Measurements from ENCODE around the gene RAP1B. TPM values are rescaled to one million over a fixed set of nuclear protein-coding genes. Genes with fewer than 3 reads are reported as not detected.

Gene RAP1B
- total RNA-seq, 2 experiments from 2014 or later, result 290 to 291 TPM

DNA sequence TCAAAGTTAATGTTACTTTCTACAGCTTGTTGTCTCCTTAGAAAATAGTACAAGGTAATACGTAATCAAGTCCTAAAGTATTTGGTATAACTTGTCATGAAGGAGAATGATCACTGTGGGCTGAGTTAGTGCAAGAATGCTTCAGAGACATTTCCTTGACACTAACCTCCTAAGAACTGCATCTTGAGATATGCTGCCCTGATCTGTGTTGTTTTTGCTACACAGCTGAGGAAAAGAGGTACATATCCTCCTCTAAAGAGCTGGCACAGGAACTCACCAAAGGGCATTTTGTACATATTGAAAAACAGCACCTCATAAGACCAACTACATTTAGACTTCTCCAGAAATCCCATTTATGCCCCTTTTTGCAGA lies 28.7 kb downstream of the RAP1B start:
- Mint-ChIP-seq H3K36me3 (ENCODE audit: low read depth) (peaks cover 46% of the 10 kb centered on the region), H3K4me3 (no peak overlapping the region), H3K9me3 (no peaks in the 10 kb centered on the region), H3K27ac (peak overlapping the region; percentile 50), H3K27me3 (no peaks in the 10 kb centered on the region), H3K4me1 (peaks cover 71% of the 10 kb centered on the region)
- DNase-seq, result no peak
- POLR2A ChIA-PET, result interaction anchor here (0.9 to 1.9 kb wide), 6 partner anchors 16 to 142 kb away, joined by 3 to 8 read pairs (median 4); partner anchors contain the start of gene RAP1B
- CTCF ChIA-PET, result interaction anchor here (0.7 to 1.0 kb wide), 2 partner anchors 275 to 280 kb away, joined by 3 read pairs; no protein-coding TSS in a partner anchor

- no peaks in the 10 kb centered on the region for H3K27me3 Mint-ChIP-seq
- DNase-seq, result peak; percentile 50
- H3K4me1 Mint-ChIP-seq, result peaks cover 69% of the 10 kb centered on the region
- peak overlapping the region; percentile 61 for H3K27ac Mint-ChIP-seq
- peaks cover 44% of the 10 kb centered on the region for H3K36me3 Mint-ChIP-seq (ENCODE audit: low read depth)
- ChIA-PET CTCF (no interaction called here), POLR2A (interaction anchor here (0.6 to 1.5 kb wide), 3 partner anchors 20 to 276 kb away, joined by 3 to 6 read pairs (median 4); no protein-coding TSS in a partner anchor)
- H3K9me3 Mint-ChIP-seq, result no peaks in the 10 kb centered on the region
- peak overlapping the region; percentile 46 for H3K4me3 Mint-ChIP-seq
Measured at GRCh38 chr12:68641138-68641537, 30.4 kb downstream of the RAP1B start.

- CTCF ChIA-PET, result interaction anchor here (1.4 kb wide), 1 partner anchor 287 kb away, joined by 4 read pairs; no protein-coding TSS in a partner anchor
Measured at GRCh38 chr12:68646484-68646883, 35.8 kb downstream of the RAP1B start.

GRCh38 chr12:68647507-68647906 lies 36.8 kb downstream of the RAP1B start:
- Mint-ChIP-seq H3K27ac (peak overlapping the region; percentile 40), H3K4me3 (no peak overlapping the region), H3K9me3 (no peaks in the 10 kb centered on the region), H3K27me3 (no peaks in the 10 kb centered on the region), H3K36me3 (ENCODE audit: low read depth) (peaks cover 55% of the 10 kb centered on the region), H3K4me1 (peaks cover 41% of the 10 kb centered on the region)
- CTCF ChIA-PET, result interaction anchor here (1.4 kb wide), 1 partner anchor 288 kb away, joined by 4 read pairs; no protein-coding TSS in a partner anchor
- POLR2A ChIA-PET, result interaction anchor here (1.1 kb wide), 1 partner anchor 35 kb away, joined by 4 read pairs; no protein-coding TSS in a partner anchor
- DNase-seq, result no peak

More at GRCh38 chr12:68646484-68646883, 35.8 kb downstream of the RAP1B start:
- Mint-ChIP-seq H3K36me3 (ENCODE audit: low read depth) (peaks cover 57% of the 10 kb centered on the region), H3K4me3 (no peak overlapping the region), H3K9me3 (no peaks in the 10 kb centered on the region), H3K27ac (no peak overlapping the region), H3K4me1 (peaks cover 50% of the 10 kb centered on the region), H3K27me3 (no peaks in the 10 kb centered on the region)
- POLR2A ChIA-PET, result no interaction called here
- no peak for DNase-seq

DNA sequence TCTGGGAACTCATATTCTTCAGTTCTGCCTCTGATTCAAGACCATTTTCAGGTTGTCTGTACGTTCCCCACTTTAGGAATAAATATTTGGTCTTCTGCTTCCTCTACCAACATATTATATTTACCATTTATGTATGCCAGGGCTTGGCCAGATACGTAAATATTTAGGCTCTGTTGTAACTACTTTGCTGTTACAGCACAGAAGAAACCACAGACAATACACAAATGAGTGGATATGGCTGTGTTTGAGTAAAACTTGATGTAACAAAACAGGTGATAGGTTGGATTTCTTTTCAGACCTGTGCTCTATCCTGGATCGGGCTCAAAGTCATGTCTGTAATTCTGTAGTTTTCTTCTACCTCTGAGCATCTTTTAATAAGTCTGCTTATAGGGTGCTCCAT lies 37.5 kb downstream of the RAP1B start:
- ChIA-PET POLR2A (no interaction called here), CTCF (interaction anchor here (1.1 kb wide), 1 partner anchor 314 kb away, joined by 3 read pairs; no protein-coding TSS in a partner anchor)
- Mint-ChIP-seq H3K9me3 (no peaks in the 10 kb centered on the region), H3K4me1 (peaks cover 38% of the 10 kb centered on the region), H3K36me3 (ENCODE audit: low read depth) (peaks cover 55% of the 10 kb centered on the region), H3K4me3 (no peak overlapping the region), H3K27me3 (no peaks in the 10 kb centered on the region), H3K27ac (peak overlapping the region; percentile 18)
- no peak for DNase-seq

DNA sequence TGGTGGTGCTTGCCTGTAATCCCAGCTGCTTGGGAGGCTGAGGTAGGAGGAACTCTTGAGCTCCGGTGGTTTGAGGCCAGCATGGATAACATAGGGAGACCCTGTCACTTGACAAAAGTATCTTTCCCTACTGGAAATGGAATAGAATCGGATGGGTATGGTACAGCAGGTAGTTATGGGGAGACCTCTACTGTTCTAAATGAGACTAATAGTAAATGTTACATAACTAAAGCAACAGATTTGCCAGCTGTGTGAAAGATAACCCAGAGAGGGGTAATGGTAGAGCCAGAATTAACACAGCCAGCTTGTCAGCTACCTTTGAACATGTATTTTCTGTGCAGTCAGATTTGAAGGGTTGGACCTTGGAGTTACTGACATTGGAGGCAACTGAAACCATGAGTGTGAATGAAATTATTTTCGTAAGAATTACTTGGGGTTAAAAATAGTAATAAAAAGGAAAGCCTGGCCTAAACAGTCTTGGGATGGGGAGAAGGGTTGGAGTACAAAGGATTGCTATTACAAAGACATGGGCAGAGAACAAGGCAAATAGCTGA lies 54.4 kb downstream of the RAP1B start:
- Mint-ChIP-seq H3K36me3 (ENCODE audit: low read depth) (peaks cover 40% of the 10 kb centered on the region), H3K4me1 (peaks cover 16% of the 10 kb centered on the region), H3K27ac (no peak overlapping the region), H3K4me3 (no peak overlapping the region), H3K9me3 (no peaks in the 10 kb centered on the region), H3K27me3 (no peaks in the 10 kb centered on the region)
- ChIA-PET CTCF (no interaction called here), POLR2A (interaction anchor here (0.7 to 1.2 kb wide), 5 partner anchors 9 to 40 kb away, joined by 3 to 4 read pairs (median 3); no protein-coding TSS in a partner anchor)
- DNase-seq, result no peak

- POLR2A ChIA-PET, result interaction anchor here (1.0 kb wide), 1 partner anchor 51 kb away, joined by 3 read pairs; no protein-coding TSS in a partner anchor
- no peaks in the 10 kb centered on the region for H3K9me3 Mint-ChIP-seq
- peaks cover 25% of the 10 kb centered on the region for H3K4me1 Mint-ChIP-seq
- no peak overlapping the region for H3K4me3 Mint-ChIP-seq
- DNase-seq, result no peak
- CTCF ChIA-PET, result no interaction called here
- no peaks in the 10 kb centered on the region for H3K27me3 Mint-ChIP-seq
- H3K36me3 Mint-ChIP-seq (ENCODE audit: low read depth), result peaks cover 29% of the 10 kb centered on the region
- H3K27ac Mint-ChIP-seq, result no peak overlapping the region
Measured at GRCh38 chr12:68667291-68667690, 56.6 kb downstream of the RAP1B start.

DNA sequence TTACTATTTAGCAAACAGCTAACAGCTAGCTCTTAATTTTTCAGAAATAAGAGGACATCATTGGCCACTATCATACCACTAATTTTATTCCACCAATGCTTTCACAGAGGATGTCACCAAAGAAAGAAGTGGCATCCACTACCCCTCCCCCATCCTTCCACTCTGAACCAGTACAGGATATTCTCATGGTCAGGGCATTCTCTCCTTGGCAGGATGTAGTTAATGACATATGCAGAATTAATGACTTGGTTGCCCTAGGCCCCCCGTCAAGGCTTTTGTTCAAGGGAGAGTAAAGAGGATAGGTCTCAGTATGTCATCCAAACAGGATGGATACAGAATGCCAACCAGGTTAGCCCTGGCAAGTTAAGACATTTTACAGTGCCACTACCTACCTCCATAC lies 57.2 kb downstream of the RAP1B start:
- Mint-ChIP-seq H3K4me3 (no peak overlapping the region), H3K27ac (no peak overlapping the region), H3K36me3 (ENCODE audit: low read depth) (peaks cover 26% of the 10 kb centered on the region), H3K9me3 (no peaks in the 10 kb centered on the region), H3K27me3 (no peaks in the 10 kb centered on the region), H3K4me1 (peaks cover 27% of the 10 kb centered on the region)
- POLR2A ChIA-PET, result interaction anchor here (1.0 to 1.2 kb wide), 2 partner anchors 50 to 79 kb away, joined by 3 to 4 read pairs; no protein-coding TSS in a partner anchor
- CTCF ChIA-PET, result no interaction called here
- DNase-seq, result no peak

- CTCF ChIA-PET, result interaction anchor here (1.4 kb wide), 1 partner anchor 137 kb away, joined by 3 read pairs; the partner anchor contains the start of gene MDM2
Measured at GRCh38 chr12:68671179-68671578, 60.5 kb downstream of the RAP1B start.

DNA sequence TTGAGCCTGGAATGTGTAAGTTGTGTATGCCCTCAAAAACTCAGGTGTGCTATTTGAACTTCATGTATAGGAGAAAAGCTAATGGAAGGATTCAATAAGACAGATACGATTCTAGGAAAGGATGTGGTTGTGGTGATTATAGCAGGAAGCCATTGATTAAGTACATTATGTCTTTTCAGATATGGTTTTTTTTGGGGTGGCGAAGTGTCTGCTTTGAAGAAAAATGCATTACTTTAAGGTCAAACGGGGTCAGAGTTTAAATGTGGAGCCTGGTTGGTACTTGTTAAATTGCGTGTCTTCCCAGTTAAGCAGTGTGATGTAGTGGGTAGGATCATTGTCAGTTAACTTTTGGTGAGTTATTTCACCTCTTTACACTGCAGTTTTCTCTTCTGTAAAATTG lies 63.1 kb downstream of the RAP1B start:
- POLR2A ChIA-PET, result interaction anchor here (0.6 to 3.5 kb wide), 9 partner anchors 9 to 342 kb away, joined by 3 to 26 read pairs (median 4); partner anchors contain the start of genes MDM1, NUP107 and RAP1B
- Mint-ChIP-seq H3K4me1 (peaks cover 44% of the 10 kb centered on the region), H3K36me3 (ENCODE audit: low read depth) (peaks cover 5% of the 10 kb centered on the region), H3K27ac (peak overlapping the region; percentile 93), H3K4me3 (peak overlapping the region; percentile 41), H3K9me3 (no peaks in the 10 kb centered on the region), H3K27me3 (no peaks in the 10 kb centered on the region)
- CTCF ChIA-PET, result no interaction called here
- DNase-seq, result no peak

More at GRCh38 chr12:68671179-68671578, 60.5 kb downstream of the RAP1B start:
- Mint-ChIP-seq H3K27me3 (no peaks in the 10 kb centered on the region), H3K36me3 (ENCODE audit: low read depth) (peaks cover 13% of the 10 kb centered on the region), H3K4me1 (peaks cover 53% of the 10 kb centered on the region), H3K4me3 (no peak overlapping the region), H3K27ac (no peak overlapping the region), H3K9me3 (no peaks in the 10 kb centered on the region)
- DNase-seq, result no peak
- POLR2A ChIA-PET, result interaction anchor here (0.9 to 1.7 kb wide), 3 partner anchors 11 to 219 kb away, joined by 3 to 4 read pairs (median 3); no protein-coding TSS in a partner anchor

- H3K9me3 Mint-ChIP-seq, result no peaks in the 10 kb centered on the region
- DNase-seq, result no peak
- ChIA-PET POLR2A (interaction anchor here (1.0 to 3.5 kb wide), 8 partner anchors 9 to 343 kb away, joined by 3 to 26 read pairs (median 6); partner anchors contain the start of genes MDM1, NUP107 and RAP1B), CTCF (interaction anchor here (1.4 kb wide), 2 partner anchors 15 to 133 kb away, joined by 4 to 7 read pairs; partner anchors contain the start of gene MDM2)
- peaks cover 5% of the 10 kb centered on the region for H3K36me3 Mint-ChIP-seq (ENCODE audit: low read depth)
- H3K4me1 Mint-ChIP-seq, result peaks cover 46% of the 10 kb centered on the region
- H3K27ac Mint-ChIP-seq, result peak overlapping the region; percentile 93
- peak overlapping the region; percentile 41 for H3K4me3 Mint-ChIP-seq
- H3K27me3 Mint-ChIP-seq, result no peaks in the 10 kb centered on the region
Measured at GRCh38 chr12:68674376-68674775, 63.7 kb downstream of the RAP1B start.

DNA sequence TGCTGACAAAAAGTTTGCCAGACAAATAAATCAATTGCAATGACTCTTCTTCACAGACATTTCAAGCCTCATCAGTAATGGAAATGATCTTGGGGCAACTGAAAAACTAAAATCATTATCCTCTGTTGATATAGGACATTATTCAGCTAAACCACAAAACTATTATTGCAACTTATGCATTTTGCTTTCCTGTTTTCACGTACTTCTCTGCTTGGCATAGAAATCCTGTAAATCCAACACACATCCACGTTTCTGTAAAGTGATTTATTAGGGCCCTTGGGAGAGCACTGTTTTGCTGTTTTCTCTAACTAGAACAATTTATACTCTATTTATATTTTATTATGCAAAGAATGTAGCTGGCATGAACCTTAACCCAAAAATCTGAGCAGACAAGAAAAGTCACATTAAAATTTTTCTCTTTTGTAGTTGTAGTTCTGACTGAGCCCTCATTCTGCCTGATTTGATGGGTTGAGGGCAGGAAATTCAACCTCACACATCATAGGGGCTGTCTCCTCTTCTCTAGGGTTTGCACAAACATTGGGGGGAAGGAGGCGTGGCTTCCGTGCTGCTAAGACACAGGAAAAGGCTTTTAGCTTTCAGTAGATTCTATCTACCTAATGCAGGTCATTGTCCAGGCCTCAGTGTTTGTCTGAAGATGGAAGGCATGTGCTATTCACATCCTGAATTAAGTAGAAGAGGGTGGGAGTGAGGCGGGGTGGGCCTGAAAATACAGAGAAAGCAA lies 64.6 kb downstream of the RAP1B start:
- H3K4me1 Mint-ChIP-seq, result peaks cover 48% of the 10 kb centered on the region
- H3K27ac Mint-ChIP-seq, result peak overlapping the region; percentile 93
- CTCF ChIA-PET, result interaction anchor here (1.0 to 1.4 kb wide), 3 partner anchors 14 to 133 kb away, joined by 3 to 7 read pairs (median 4); partner anchors contain the start of genes MDM2 and SLC35E3
- DNase-seq, result peak; percentile 82
- H3K36me3 Mint-ChIP-seq (ENCODE audit: low read depth), result peaks cover 5% of the 10 kb centered on the region
- H3K27me3 Mint-ChIP-seq, result no peaks in the 10 kb centered on the region
- POLR2A ChIA-PET, result interaction anchor here (0.7 to 3.5 kb wide), 14 partner anchors 10 to 556 kb away, joined by 3 to 26 read pairs (median 4); partner anchors contain the start of genes NUP107 and RAP1B
- H3K4me3 Mint-ChIP-seq, result peak overlapping the region; percentile 33
- no peaks in the 10 kb centered on the region for H3K9me3 Mint-ChIP-seq

Data from activated CD4-positive, alpha-beta memory T cell treated with anti-CD3 and anti-CD28 coated beads, Interleukin-2, amount 10 ng/mL, durations not matched to agents 7 days and 5 days (primary cell).